Stimulated activated CD8-positive, alpha-beta memory T cell treated with anti-CD3 and anti-CD28 coated beads, Interleukin-12 subunit alpha, Interleukin-12 subunit beta, amount 100 ng/mL, for 4 hours (primary cell): ENCODE measurements around the gene TTC12.
A peak's percentile ranks its signal among the peaks of the same experiment; 100 is the strongest.
"Not testable (repeated sequence)": the region's sequence is repeated elsewhere in the genome, so short reads cannot be mapped to it uniquely, and the experiment has no call there.

ENCODE experiments used
- DNase-seq: peaks from one replicate; pipeline ENCODE4 v3.0.0-alpha.2; 2020; ENCODE audit warnings: low read depth

The TTC12 gene

GRCh38 chr11:113286509-113287497 is 27.6 kb upstream of the TTC12 start:
- DNase-seq, result no peak

GRCh38 chr11:113287801-113288200 is 26.6 kb upstream of the TTC12 start:
- DNase-seq, result no peak

GRCh38 chr11:113288286-113288863 is 26.0 kb upstream of the TTC12 start:
- no peak for DNase-seq

DNA sequence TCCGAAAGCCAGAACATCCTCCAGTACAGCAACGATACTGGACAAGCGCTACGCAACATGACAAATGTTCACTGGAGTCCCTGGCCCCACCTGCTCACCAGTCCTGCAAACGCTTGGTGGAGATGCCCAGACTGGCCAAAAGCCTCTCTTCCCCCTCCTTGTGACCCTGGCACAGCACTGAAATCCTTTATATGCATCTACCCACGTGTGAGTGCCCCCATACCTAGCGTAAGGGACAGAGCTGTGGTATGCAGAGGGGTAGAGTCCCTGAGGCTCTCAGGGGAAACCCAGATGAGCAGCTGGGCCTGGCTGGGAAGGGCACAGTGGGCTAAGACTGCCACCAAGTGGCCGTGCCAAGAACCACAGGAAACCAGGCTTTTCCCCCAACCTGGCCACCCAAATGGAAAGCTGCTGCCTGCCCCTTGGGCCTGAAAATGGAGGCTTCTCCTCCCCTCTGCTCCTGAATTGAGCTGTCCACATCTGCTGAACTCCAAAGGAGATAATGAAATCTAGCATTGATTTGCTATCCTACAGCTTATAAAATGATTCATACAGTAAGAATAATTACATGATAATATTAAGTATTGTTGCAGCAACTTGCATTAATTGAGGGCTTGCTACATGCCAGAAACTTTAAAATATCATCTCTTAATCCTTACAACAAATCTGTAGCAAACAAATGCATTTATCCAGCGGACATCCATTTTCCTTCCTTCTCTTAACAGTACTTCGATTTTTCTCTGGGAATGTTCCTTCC is 24.8 kb upstream of the TTC12 start:
- DNase-seq, result peak; percentile 21

DNA sequence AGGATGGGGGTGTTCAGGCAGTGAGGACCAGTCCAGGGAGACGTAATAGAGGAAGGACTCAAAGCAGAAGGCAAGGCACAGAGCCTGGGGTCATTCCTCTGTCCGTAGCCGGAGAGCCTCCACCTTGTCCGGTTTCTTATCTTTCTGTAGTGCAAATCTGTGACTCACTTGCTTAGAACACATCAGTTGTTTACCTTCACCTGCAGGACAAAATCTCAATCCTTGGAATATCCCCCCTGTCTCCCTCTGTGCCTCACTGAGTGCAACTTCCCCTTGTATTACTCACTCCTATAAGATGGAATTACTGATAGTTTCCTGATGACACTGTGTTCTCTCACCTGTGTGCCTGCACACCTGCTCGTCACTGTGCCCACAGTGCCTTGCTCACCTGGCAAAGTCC is 20.4 kb upstream of the TTC12 start:
- DNase-seq, result no peak

GRCh38 chr11:113295993-113296392 is 18.4 kb upstream of the TTC12 start:
- no peak for DNase-seq

DNA sequence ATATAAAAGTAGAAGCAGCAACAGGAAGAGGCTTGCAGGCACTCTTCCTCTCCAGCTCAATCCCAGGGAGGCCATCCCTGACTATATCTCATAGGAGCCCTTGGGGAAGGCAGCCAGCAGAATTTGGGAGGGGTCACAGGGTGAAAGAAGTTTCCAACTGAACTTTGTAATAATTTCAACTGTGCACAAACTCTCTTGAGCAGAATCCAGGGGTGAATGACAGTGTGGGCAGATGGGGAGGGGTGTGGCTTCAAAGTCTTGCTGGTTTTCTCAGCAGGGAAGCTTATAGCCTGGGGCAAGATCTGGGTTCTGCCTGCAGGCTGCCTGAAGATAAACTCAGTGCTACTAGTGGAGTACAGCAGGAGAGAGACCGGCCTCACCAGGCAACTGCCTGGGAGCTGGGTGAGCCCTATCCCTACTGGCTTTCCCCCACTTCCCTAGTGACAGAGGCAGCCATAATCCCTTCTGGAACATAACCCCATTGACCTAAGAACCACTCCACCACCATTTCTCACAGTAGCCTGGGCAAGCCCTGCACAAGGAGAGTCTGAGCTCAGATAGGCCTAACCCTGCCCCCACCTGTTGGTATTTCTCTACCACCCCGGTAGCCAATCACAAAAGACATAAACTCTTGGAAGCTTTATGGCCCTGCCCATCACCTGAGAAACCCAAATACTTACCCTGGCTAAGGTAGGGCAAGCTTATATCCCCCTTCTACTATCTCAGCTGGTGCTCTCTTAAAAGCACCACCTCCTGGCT is 17.8 kb upstream of the TTC12 start:
- DNase-seq, result no peak

- DNase-seq, result not testable (repeated sequence)
Measured at GRCh38 chr11:113298496-113298895, 15.9 kb upstream of the TTC12 start.

- no peak for DNase-seq
Measured at GRCh38 chr11:113304916-113305315, 9.5 kb upstream of the TTC12 start.

GRCh38 chr11:113305440-113306336 is 8.7 kb upstream of the TTC12 start:
- DNase-seq, result peak; percentile 36

GRCh38 chr11:113308601-113309000 is 5.8 kb upstream of the TTC12 start:
- DNase-seq, result no peak

- DNase-seq, result no peak
Measured at GRCh38 chr11:113311536-113311935, 2.8 kb upstream of the TTC12 start.

GRCh38 chr11:113313601-113314000 is 782 bp upstream of the TTC12 start:
- no peak for DNase-seq

DNA sequence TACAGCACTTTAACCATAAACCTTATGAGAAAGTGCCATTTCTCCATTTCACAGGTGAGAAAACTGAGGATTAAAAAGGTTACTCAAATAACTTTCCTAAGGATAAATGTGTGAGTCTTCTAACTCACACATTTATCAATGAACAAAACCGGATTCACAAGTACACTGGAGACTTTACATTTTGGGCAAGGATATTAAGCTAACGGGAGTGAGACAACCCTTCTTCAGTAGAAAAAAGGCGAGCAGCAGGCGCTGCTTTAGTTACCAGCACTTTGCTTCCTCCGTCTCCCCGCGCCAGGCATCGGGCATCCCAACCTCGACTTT is 356 bp upstream of the TTC12 start:
- DNase-seq, result no peak

DNA sequence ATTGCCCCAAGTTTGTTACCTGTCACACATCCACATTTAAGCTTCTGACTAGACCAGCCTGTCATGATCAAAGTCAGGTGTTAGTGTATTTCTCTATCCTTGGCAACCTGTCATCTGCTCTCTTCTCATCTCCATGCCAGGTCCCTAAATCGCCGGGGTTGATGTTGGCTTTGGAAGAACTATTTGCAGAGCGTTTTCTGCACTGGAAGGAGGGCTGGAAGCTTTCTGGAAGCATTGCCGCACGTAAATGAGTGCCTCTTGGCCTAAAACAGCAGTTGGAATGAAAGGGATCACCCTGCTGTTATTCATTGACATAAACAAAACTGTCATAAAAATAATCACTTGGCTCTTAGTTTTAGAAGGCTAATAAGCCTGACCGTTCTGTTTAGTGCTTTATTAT is 1.4 kb downstream of the TTC12 start:
- no peak for DNase-seq

DNA sequence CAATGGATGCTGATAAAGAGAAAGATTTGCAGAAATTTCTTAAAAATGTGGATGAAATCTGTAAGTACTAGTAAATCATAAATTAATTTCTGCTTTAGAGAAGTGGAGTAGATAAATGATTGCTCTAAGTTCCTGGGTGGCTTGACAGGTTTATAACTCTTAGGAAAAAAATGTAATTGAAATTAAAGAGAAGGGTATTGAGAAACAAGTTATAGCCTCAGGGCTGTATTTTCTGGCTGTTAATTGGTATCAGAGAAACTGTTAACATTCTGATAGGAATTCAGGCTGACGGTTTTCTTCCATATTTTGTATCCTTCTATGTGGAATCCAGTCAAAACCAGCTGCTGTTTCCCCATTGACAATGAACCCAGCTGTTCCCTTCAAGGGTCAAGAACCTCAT is 1.9 kb downstream of the TTC12 start:
- no peak for DNase-seq

DNA sequence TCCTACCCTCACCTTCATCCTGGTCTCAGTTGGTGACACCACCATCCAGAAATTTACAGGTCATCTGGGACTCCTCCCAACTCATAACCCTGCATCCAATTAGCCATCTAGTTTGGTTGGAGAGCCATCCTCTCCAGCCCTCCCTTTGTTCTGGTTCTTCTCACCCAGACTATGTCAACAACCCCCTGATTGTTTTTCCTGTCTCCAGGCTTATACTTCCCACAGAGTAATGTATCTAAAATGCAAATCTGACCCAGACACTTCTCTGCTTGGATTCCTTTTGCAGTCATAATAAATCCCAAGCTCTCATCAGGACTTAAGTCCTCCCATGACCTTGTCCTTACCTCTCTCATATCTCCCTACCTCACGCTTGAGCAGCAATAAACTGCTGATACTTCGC is 3.0 kb downstream of the TTC12 start:
- no peak for DNase-seq

- DNase-seq, result no peak
Measured at GRCh38 chr11:113319085-113319484, 4.7 kb downstream of the TTC12 start.

DNA sequence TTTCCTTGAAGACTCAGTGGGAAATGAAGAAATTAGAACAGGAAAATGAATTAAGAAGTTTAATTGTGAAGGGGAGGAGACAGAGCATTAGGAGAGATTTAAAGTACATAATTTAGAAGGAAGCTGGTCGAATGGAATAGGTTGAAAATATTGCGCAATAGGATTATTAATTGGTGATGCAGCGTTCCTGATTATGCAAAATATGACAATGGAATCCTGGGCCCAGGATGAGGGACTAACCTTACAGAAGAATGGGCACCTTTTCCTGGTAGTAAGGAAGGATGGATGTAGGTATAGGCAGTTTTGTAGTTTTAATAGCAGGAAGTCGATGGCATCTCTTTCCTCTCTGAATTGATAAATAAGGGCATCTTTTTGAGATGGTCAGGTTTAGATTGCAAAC is 7.8 kb downstream of the TTC12 start:
- no peak for DNase-seq

DNA sequence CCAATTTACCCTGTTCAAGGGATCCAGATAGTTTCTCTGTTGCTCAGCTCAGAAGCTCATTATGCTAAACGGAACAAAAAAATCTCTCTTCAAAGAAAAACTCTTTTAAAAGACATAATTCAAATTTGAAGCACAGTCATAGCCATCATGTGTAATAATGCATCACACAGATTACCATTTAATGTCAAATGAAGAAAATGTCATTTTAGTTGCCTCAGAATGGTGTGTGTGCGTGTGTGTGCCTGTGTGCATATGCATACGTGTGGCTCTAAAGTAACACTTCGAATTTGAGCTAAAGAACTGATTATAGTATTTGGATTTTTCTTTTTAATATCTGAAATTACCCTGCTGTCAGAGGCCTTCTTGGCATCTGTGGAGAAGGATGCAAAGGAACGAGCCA is 9.9 kb downstream of the TTC12 start:
- no peak for DNase-seq

- DNase-seq, result no peak
Measured at GRCh38 chr11:113329725-113330124, 15.3 kb downstream of the TTC12 start.
